IPS-15b (cell line): ENCODE measurements around the gene RMRP.

ENCODE experiments used
- H3K27me3 ChIP-seq: one replicate; pipeline ENCODE4 v1.6.1; 2013; ENCODE audit warnings: low read length; ENCODE audit not compliant: control insufficient read depth, insufficient read depth
- H3K36me3 ChIP-seq: one replicate; pipeline ENCODE4 v1.6.1; 2013; ENCODE audit warnings: low read length; ENCODE audit not compliant: control insufficient read depth, insufficient read depth
- H3K4me1 ChIP-seq: one replicate; pipeline ENCODE4 v1.6.1; 2013; ENCODE audit warnings: mild to moderate bottlenecking, low read length; ENCODE audit not compliant: control insufficient read depth, insufficient read depth
- H3K4me3 ChIP-seq: one replicate; pipeline ENCODE4 v1.5.1; 2013; ENCODE audit warnings: low read depth, low read length
- H3K9ac ChIP-seq: one replicate; pipeline ENCODE4 v1.6.1; 2013; ENCODE audit warnings: low read depth, mild to moderate bottlenecking, low read length
- H3K9me3 ChIP-seq: one replicate; pipeline ENCODE4 v1.6.1; 2013; ENCODE audit warnings: mild to moderate bottlenecking, low read length; ENCODE audit not compliant: control insufficient read depth, insufficient read depth

The RMRP gene

DNA sequence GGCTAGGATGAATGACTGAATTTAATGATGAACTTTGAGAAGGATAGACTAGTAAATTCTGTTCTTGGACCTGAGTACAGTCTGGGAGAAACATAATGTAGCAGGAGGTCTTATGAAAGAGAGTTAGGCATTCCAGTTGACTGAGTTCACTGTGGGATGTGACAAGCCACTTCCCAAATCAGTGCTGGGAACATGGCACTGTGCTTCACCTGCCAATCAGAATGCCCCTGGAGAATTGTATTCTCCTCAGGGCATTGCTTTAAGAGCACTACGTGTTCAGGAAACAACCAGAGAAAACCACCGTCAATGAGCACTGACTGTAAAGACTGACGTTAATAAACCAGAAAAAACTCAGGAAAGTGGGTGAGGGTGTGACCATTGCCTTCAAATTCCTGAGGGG, 1.5 kb upstream of the RMRP start:
- Histone ChIP-seq H3K9me3 (no peaks in the 10 kb centered on the region), H3K4me1 (peaks cover 6% of the 10 kb centered on the region), H3K36me3 (peaks cover 27% of the 10 kb centered on the region), H3K4me3 (peak overlapping the region; percentile 84), H3K27me3 (peaks cover 8% of the 10 kb centered on the region), H3K9ac (no peak overlapping the region)

- peaks cover 8% of the 10 kb centered on the region for H3K27me3 ChIP-seq
- H3K4me1 ChIP-seq: peaks cover 3% of the 10 kb centered on the region
- peak overlapping the region; percentile 84 for H3K4me3 ChIP-seq
- peaks cover 27% of the 10 kb centered on the region for H3K36me3 ChIP-seq
- H3K9ac ChIP-seq: peak overlapping the region; percentile 97
- H3K9me3 ChIP-seq: no peaks in the 10 kb centered on the region
Observed at GRCh38 chr9:35658968-35659220, 1.1 kb upstream of the RMRP start.

DNA sequence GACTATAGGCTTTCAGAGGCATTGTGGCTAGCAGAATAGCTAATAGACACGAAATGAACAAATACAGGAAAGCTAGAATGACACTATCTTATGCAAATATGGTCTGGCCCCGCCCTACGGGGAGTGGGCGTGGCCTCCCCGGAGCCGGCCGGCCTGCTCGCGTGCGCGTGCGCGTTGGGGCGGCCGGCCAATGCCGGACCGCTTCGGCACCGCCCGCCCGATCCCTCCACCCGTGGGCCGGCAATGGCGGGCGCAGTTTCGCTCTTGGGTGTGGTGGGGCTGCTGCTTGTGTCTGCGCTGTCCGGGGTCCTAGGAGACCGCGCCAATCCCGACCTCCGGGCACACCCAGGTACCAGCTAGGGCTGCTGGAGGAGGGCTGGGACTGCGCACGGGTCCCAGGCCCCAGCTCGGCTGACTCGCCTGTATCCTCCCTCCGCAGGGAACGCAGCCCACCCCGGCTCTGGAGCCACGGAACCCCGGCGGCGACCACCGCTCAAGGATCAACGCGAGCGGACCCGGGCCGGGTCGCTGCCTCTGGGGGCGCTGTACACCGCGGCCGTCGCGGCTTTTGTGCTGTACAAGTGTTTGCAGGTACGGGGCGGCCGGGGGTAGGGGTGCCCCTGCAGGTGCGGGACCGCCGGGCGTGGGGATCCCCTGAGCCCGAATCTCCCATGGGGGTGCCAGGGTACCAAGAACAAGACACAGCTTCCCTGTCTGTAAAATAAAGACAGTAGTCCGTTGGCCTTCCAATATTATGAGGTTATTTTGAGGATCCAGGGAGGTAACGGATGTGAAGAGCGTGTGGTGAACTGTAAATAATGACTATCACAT, 533 bp upstream of the RMRP start, which contains the start of gene CCDC107:
TSS of gene CCDC107 (plus strand) at position 156 of the 831 bp plus-strand sequence. CDS start at position 244, 88 bp downstream.
- H3K4me3 ChIP-seq: peak within 1 kb of the TSS; percentile 84
- peak within 1 kb of the TSS; percentile 97 for H3K9ac ChIP-seq
- H3K27me3 ChIP-seq: peaks cover 8% of the 10 kb centered on the region
- no peaks in the 10 kb centered on the region for H3K9me3 ChIP-seq
- peaks cover 26% of the 10 kb centered on the region for H3K36me3 ChIP-seq
- no peaks in the 10 kb centered on the region for H3K4me1 ChIP-seq

GRCh38 chr9:35656831-35657545, 831 bp downstream of the RMRP start:
- Histone ChIP-seq H3K36me3 (peaks cover 13% of the 10 kb centered on the region), H3K4me1 (no peaks in the 10 kb centered on the region), H3K9ac (peak overlapping the region; percentile 4), H3K4me3 (peak overlapping the region; percentile 84), H3K27me3 (peaks cover 8% of the 10 kb centered on the region), H3K9me3 (no peaks in the 10 kb centered on the region)

GRCh38 chr9:35656348-35656747, 1.5 kb downstream of the RMRP start:
- H3K4me1 ChIP-seq: peaks cover under 1% of the 10 kb centered on the region
- peaks cover 8% of the 10 kb centered on the region for H3K27me3 ChIP-seq
- no peak overlapping the region for H3K4me3 ChIP-seq

DNA sequence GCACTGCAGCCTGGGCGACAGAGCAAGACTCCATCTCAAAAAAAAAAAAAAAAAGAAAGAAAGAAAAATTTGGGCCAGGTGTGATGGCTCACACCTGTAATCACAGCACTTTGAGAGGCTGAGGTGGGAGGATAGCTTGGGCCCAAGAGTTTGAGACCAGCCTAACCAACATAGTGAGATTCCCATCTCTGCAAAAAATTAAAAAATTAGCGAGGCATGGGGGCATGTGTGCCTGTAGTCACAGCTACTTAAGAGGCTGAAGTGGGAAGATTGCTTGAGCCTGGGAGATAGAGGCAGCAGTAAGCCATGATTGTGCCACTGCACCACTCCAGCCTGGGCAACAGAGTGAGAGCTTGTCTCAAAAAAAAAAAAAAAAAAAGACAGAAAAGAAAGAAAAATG, 4.2 kb downstream of the RMRP start:
- H3K4me3 ChIP-seq: no peak overlapping the region
- H3K4me1 ChIP-seq: peaks cover 12% of the 10 kb centered on the region
- H3K9ac ChIP-seq: no peak overlapping the region
- peaks cover 8% of the 10 kb centered on the region for H3K27me3 ChIP-seq
- H3K36me3 ChIP-seq: no peaks in the 10 kb centered on the region
- H3K9me3 ChIP-seq: no peaks in the 10 kb centered on the region

More at GRCh38 chr9:35656348-35656747, 1.5 kb downstream of the RMRP start:
- Histone ChIP-seq H3K9ac (no peak overlapping the region), H3K9me3 (no peaks in the 10 kb centered on the region), H3K36me3 (peaks cover 10% of the 10 kb centered on the region)

- Histone ChIP-seq H3K4me1 (peaks cover 15% of the 10 kb centered on the region), H3K9ac (no peak overlapping the region), H3K27me3 (peaks cover 10% of the 10 kb centered on the region), H3K36me3 (no peaks in the 10 kb centered on the region), H3K9me3 (no peaks in the 10 kb centered on the region), H3K4me3 (no peak overlapping the region)
Observed at GRCh38 chr9:35652829-35653209, 5.0 kb downstream of the RMRP start.

DNA sequence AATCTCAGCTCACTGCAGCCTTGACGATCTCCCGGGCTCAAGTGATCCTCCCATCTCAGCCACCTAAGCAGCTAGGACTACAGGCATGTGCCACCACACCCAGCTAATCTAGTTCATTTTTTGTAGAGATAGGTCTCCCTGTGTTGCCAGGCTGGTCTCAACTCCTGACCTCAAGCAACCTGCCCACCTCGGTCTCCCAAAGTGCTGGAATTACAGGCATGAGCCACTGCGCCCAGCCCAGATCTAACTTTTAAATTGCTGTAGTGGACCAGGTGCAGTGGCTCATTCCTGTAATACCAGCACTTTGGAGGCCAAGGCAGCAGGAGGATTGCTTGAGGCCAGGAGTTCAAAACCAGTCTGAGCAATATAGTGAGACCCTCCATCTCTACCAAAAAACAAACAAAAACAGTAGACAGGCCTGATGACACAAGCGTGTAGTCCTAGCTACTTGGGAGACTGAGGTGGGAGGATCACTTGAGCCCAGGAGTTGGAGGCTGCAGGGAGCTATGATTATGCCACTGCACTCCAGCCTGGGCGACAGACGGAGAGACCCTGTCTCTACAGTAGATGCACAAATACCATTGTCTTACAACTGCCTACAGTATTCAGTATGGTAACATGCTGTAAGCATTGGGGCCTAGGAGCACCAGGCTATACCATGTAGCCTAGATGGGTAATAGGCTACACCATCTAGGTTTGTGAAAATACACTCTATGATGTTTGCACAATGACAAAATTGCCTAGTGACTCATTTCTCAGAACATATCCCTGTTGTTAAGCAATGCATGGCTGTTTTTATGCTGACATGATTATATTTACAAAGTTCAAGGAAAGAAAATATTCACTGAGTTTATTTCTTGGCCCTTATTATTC, 5.6 kb downstream of the RMRP start:
- no peak overlapping the region for H3K9ac ChIP-seq
- no peak overlapping the region for H3K4me3 ChIP-seq
- peaks cover 16% of the 10 kb centered on the region for H3K4me1 ChIP-seq
- no peaks in the 10 kb centered on the region for H3K9me3 ChIP-seq
- H3K36me3 ChIP-seq: no peaks in the 10 kb centered on the region
- H3K27me3 ChIP-seq: peaks cover 10% of the 10 kb centered on the region

GRCh38 chr9:35650341-35651158, 7.3 kb downstream of the RMRP start, which contains the start of gene SIT1:
TSS of gene SIT1 (minus strand) at chr9:35650931. CDS start at chr9:35650853, 78 bp downstream.
- H3K9ac ChIP-seq: no peak within 1 kb of the TSS
- H3K36me3 ChIP-seq: no peaks in the 10 kb centered on the region
- no peaks in the 10 kb centered on the region for H3K9me3 ChIP-seq
- H3K27me3 ChIP-seq: peaks cover 2% of the 10 kb centered on the region
- H3K4me3 ChIP-seq: peak within 1 kb of the TSS; percentile 33
- H3K4me1 ChIP-seq: peaks cover 16% of the 10 kb centered on the region

GRCh38 chr9:35649431-35650340, 8.1 kb downstream of the RMRP start:
- H3K4me3 ChIP-seq: no peak overlapping the region
- H3K27me3 ChIP-seq: peaks cover 2% of the 10 kb centered on the region
- H3K36me3 ChIP-seq: no peaks in the 10 kb centered on the region
- peaks cover 16% of the 10 kb centered on the region for H3K4me1 ChIP-seq
- no peaks in the 10 kb centered on the region for H3K9me3 ChIP-seq
- no peak overlapping the region for H3K9ac ChIP-seq
